Measurements from ENCODE around the gene EBF4. TPM values are rescaled to one million over a fixed set of nuclear protein-coding genes. Genes with fewer than 3 reads are reported as not detected.

EBF4 gene
- total and polyA plus RNA-seq, 10 of the 15 experiments (the other 5 are each of a cell fraction or from before 2014, with no cell fraction given): 0.13 TPM; not detected in 9

DNA sequence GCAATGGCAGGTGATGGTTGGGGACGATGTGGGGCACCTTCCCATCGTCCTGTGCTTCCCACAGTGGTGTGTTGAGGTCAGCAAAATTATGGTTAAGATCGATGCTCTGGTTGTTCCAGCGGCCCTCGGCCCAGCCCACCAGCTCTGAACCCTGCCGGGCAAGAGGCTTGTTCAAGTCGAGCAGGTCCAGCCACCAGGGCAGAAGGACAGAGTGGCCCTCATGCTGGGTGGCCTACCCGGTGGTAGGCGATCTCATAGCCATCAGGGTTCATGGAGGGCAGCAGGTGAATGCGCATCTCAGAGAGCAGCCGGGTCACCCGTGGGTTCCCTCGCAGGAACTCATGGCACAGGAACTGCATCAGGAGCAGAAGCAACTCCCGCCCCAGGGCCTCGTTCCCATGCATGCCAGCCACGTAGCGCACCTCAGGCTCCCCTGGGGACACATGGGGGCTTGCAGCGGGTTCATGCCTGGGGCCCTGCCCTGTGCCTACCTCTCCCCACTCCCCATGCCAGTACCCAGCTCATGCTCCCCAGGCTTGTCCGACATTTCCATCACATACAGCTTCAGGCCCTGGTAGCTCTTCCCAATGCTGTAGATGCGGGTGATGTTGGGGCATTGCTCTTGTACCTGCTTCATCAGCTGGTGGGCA, 103.6 kb downstream of the EBF4 start:
- ChIA-PET SMC1A (ENCODE audit: uncharacterized antibody, unreplicated experiment) (no interaction called here), POLR2A (no interaction called here), RAD21 (ENCODE audit: unreplicated experiment) (no interaction called here), CTCF (no interaction called here)
- intact Hi-C loops (cut with micrococcal nuclease; ENCODE audit: unreplicated experiment) (no loop called here), in situ Hi-C loops (cut with MboI) (no loop called here)
- H4K20me1 ChIP-seq (ENCODE audit: control insufficient read depth, insufficient read depth): no peaks in the 10 kb centered on the region
- H3K4me2 ChIP-seq (ENCODE audit: control insufficient read depth, insufficient read depth): no peak overlapping the region
- no peak overlapping the region for H3K4me3 ChIP-seq
- 62% methylated on average over 20 of the region's 20 CpGs for WGBS (ENCODE audit: insufficient coverage, insufficient replicate concordance, low lambda C conversion rate, missing lambda C conversion rate)
- no peaks in the 10 kb centered on the region for H3K4me1 ChIP-seq (ENCODE audit: control insufficient read depth, insufficient read depth, low read length)
- H3K9me3 ChIP-seq (replicated peaks; ENCODE audit: control insufficient read depth, insufficient read depth, low read length): no peaks in the 10 kb centered on the region
- no peaks in the 10 kb centered on the region for H3K79me2 ChIP-seq (ENCODE audit: control insufficient read depth, insufficient read depth, low read length)
- H3K27ac ChIP-seq (ENCODE audit: control insufficient read depth, insufficient read depth): no peak overlapping the region
- FAIRE-seq: no peak
- no peak for TF ChIP-seq SUPT20H (IDR thresholded peaks at IDR 0.05; ENCODE audit: borderline replicate concordance, control insufficient read depth, low read depth, low read length)
- no peak for TF ChIP-seq ESRRA (IDR thresholded peaks at IDR 0.05; ENCODE audit: low read length)
- TF ChIP-seq ASH2L (IDR thresholded peaks at IDR 0.05; ENCODE audit: borderline replicate concordance, low read depth): no peak
- TF ChIP-seq IRF4 (IDR thresholded peaks at IDR 0.05; ENCODE audit: low read depth, low read length): no peak
- ATAC-seq: no peak
- no TSS peak for BruUV-seq (replicated peaks)
- H3K36me3 ChIP-seq (ENCODE audit: control insufficient read depth in 2 of 2, insufficient read depth in 2 of 2, low read length in 1 of 2): no peaks in the 10 kb centered on the region
- no peak overlapping the region for H3K9ac ChIP-seq (ENCODE audit: control insufficient read depth, insufficient read depth, low read length)
- DNase-seq (ENCODE audit: low read depth, low spot score): no peak
- peaks cover 6 to 13% of the 10 kb centered on the region in 2 experiments; a peak in 3 of 4 replicates for H3K27me3 ChIP-seq (replicated peaks in 1 of 2; ENCODE audit: control insufficient read depth in 2 of 2, insufficient read depth in 2 of 2, low read length in 1 of 2)
- H2AFZ ChIP-seq (ENCODE audit: control insufficient read depth, low read depth, low read length): no peak overlapping the region

DNA sequence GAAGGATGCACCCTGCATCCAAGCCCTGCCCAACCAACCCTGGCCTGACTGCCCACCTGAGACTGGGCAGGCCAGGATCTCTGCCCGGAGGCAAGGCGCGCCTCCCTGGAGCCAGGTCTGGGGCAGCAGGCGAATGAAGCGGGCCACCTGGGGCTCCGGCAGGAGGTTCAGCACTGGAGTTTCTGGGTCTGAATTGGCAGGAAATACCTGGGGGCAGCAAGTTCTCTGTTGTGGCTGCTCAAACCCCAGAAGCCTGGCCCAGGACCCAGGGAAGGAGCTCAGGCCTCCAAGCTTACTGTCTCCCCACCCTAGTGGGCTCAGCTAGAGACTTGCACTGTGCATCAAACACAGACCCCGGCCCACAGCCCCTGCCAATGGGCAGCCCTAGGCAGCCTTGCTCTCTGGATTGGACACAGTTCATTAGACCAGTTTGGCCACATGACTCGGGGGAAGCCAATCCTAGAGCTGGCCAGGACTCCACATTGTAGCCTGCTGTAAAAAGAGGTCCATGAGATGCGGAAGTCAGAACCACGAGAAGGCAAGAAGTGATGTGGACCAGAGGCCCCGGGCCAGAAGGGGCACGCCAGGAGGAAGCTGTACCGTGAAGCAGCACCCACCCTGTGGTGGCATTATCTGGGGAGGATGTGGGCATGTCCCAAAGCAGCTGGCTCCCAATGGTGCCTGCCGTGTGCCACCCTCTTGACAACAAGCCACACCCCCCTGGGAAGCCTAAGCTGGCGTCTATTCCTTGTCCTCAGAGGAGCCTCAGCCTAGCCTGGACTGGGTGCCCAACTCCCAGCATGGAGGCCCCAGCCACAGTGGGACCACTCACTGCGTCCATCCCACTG, 104.8 kb downstream of the EBF4 start:
- H3K4me3 ChIP-seq: no peak overlapping the region
- H4K20me1 ChIP-seq (ENCODE audit: control insufficient read depth, insufficient read depth): no peaks in the 10 kb centered on the region
- no peaks in the 10 kb centered on the region for H3K79me2 ChIP-seq (ENCODE audit: control insufficient read depth, insufficient read depth, low read length)
- H3K9ac ChIP-seq (ENCODE audit: control insufficient read depth, insufficient read depth, low read length): no peak overlapping the region
- ChIA-PET POLR2A (no interaction called here), CTCF (no interaction called here), SMC1A (ENCODE audit: uncharacterized antibody, unreplicated experiment) (no interaction called here), RAD21 (ENCODE audit: unreplicated experiment) (no interaction called here)
- H3K4me1 ChIP-seq (ENCODE audit: control insufficient read depth, insufficient read depth, low read length): no peaks in the 10 kb centered on the region
- no peak overlapping the region for H3K27ac ChIP-seq (ENCODE audit: control insufficient read depth, insufficient read depth)
- DNase-seq (ENCODE audit: low read depth, low spot score) (no peak), FAIRE-seq (no peak), ATAC-seq (no peak)
- H3K36me3 ChIP-seq (ENCODE audit: control insufficient read depth in 2 of 2, insufficient read depth in 2 of 2, low read length in 1 of 2): no peaks in the 10 kb centered on the region
- H2AFZ ChIP-seq (ENCODE audit: control insufficient read depth, low read depth, low read length): no peak overlapping the region
- BruUV-seq (replicated peaks): no TSS peak
- WGBS (ENCODE audit: insufficient coverage, insufficient replicate concordance, low lambda C conversion rate, missing lambda C conversion rate): 46% methylated on average over 16 of the region's 16 CpGs
- H3K27me3 ChIP-seq (replicated peaks in 1 of 2; ENCODE audit: control insufficient read depth in 2 of 2, insufficient read depth in 2 of 2, low read length in 1 of 2): peaks cover 12 to 13% of the 10 kb centered on the region in 2 experiments
- in situ Hi-C loops (cut with MboI): no loop called here
- no peak overlapping the region for H3K4me2 ChIP-seq (ENCODE audit: control insufficient read depth, insufficient read depth)
- intact Hi-C loops (cut with micrococcal nuclease; ENCODE audit: unreplicated experiment): no loop called here
- no peaks in the 10 kb centered on the region for H3K9me3 ChIP-seq (replicated peaks; ENCODE audit: control insufficient read depth, insufficient read depth, low read length)
- TF ChIP-seq, protein P1, sequence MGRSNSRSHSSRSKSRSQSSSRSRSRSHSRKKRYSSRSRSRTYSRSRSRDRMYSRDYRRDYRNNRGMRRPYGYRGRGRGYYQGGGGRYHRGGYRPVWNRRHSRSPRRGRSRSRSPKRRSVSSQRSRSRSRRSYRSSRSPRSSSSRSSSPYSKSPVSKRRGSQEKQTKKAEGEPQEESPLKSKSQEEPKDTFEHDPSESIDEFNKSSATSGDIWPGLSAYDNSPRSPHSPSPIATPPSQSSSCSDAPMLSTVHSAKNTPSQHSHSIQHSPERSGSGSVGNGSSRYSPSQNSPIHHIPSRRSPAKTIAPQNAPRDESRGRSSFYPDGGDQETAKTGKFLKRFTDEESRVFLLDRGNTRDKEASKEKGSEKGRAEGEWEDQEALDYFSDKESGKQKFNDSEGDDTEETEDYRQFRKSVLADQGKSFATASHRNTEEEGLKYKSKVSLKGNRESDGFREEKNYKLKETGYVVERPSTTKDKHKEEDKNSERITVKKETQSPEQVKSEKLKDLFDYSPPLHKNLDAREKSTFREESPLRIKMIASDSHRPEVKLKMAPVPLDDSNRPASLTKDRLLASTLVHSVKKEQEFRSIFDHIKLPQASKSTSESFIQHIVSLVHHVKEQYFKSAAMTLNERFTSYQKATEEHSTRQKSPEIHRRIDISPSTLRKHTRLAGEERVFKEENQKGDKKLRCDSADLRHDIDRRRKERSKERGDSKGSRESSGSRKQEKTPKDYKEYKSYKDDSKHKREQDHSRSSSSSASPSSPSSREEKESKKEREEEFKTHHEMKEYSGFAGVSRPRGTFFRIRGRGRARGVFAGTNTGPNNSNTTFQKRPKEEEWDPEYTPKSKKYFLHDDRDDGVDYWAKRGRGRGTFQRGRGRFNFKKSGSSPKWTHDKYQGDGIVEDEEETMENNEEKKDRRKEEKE (IDR thresholded peaks at IDR 0.05): no peak
- TF ChIP-seq HDAC2 (IDR thresholded peaks at IDR 0.05) (no peak), BRCA1 (IDR thresholded peaks at IDR 0.05; ENCODE audit: low read depth, low read length) (no peak), FOXM1 (IDR thresholded peaks at IDR 0.05; ENCODE audit: low read depth, low read length) (no peak), MXI1 (IDR thresholded peaks at IDR 0.05; ENCODE audit: low read depth, low read length) (no peak), POLR2AphosphoS5 (IDR thresholded peaks at IDR 0.05; ENCODE audit: low read length) (no peak), EZH2 (IDR thresholded peaks at IDR 0.05; ENCODE audit: borderline replicate concordance, control insufficient read depth, low read depth, low read length) (no peak), ESRRA (IDR thresholded peaks at IDR 0.05; ENCODE audit: low read length) (no peak), BHLHE40 (IDR thresholded peaks at IDR 0.05; ENCODE audit: borderline replicate concordance in 1 of 2, low read depth in 2 of 2, low read length in 1 of 2) (no peak)

All from GM12878 (cell line).